Endometrial microvascular endothelial cells (primary cell): Measurements from ENCODE around the gene TJP3. TPM values are rescaled to one million over a fixed set of nuclear protein-coding genes. Genes with fewer than 3 reads are reported as not detected.

Experiments
- in situ Hi-C: cut with HindIII; loops from 2 replicates; pipeline ENCODE4 v1.10.0; 2017; ENCODE audit warnings: low sequenced_read_pairs, low pct_unique_long_range_greater_than_20kb; ENCODE audit errors: inconsistent ontology term
- total RNA-seq: library from RNA; depleted of rRNA; stranded (reverse); fragments of >200 nt; gene quantifications from one replicate; pipeline ENCODE4 v1.2.3, GENCODE V29; 2015; ENCODE audit errors: inconsistent ontology term

TJP3 gene
- total RNA-seq, 1 donor from 2014 or later, result not detected

DNA sequence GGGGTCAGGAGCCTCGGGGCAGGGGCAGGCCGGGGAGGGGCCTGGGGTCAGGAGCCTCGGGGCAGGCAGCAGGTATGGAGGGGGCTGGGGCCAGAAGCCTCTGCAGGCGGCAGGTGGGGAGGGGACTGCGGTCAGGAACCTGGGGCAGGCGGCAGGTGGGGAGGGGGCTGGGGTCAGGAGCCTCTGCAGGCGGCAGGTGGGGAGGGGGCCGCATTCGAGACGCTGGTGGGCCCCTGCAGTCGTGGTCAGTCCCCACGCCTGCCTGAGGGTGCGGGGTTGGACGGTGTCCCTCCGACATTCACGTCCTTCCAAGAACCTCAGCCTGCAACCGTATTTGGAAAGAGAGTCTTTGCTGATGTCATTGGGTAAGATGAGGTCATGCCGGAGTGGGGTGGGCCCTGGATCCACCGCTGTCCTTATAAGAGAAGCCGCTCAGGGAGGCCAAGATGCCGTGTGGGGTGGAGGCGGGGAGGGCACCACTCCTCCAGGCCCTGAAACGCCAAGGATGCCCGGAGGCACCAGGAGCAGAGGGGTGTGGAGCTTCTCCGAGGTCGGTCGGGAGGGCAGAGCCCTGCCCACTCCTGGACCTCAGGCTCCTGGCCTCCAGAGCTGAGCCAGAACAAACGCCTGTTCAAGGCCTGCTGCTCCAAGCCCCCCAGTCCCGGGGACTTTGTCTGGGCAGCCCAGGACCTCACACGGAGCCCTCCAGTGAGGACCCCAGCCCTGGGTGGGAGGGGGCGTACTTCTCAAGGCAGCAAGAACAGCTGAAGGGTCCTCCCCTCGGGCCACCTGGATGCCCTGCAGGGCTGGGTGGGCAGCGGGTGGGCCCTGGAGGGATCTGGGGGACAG, 38.0 kb upstream of the TJP3 start:
- in situ Hi-C loops, result no loop called here

DNA sequence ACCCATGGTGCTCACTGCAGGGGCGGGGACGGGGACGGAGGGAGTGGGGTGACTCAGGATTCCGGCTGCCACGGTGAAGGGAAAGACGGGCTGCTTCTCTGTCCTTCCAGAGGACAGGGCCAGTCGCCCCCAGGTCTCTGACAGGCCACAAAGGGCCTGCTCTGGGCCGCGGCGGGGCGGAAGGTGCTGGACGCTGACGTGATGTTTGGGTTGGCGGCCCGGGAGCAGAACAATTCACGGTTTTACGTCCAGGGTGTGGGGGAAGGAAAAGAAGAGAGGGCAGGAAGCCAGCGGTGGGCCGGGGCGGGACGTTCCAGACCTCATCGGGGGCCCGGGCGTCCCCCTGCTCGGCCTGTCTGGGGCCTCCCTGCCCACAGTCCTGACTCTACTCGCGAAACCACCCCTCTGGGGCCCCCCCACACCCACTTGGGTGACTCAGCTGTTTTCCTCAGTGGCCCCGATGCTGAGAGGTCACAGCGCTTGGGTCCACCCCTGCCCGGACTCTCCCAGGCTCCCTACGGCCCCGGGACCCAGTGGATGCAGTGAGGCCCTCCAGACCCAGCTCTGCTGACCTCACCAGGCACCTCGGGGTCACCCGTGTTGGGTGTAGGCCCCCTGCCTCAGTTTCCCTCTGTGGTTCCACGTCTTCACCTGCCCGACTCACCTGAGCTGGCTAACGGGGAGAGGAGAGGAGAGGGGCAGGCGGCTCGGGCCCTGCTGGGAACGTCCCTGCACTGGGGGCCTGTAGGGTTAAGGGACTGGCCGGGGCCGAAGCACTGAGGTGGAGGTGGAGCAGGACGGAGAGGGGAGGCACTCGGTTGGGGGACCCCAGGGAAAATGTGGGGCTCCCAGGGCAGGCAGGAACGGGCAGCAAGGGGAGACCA, 37.1 kb upstream of the TJP3 start:
- in situ Hi-C loops, result no loop called here

DNA sequence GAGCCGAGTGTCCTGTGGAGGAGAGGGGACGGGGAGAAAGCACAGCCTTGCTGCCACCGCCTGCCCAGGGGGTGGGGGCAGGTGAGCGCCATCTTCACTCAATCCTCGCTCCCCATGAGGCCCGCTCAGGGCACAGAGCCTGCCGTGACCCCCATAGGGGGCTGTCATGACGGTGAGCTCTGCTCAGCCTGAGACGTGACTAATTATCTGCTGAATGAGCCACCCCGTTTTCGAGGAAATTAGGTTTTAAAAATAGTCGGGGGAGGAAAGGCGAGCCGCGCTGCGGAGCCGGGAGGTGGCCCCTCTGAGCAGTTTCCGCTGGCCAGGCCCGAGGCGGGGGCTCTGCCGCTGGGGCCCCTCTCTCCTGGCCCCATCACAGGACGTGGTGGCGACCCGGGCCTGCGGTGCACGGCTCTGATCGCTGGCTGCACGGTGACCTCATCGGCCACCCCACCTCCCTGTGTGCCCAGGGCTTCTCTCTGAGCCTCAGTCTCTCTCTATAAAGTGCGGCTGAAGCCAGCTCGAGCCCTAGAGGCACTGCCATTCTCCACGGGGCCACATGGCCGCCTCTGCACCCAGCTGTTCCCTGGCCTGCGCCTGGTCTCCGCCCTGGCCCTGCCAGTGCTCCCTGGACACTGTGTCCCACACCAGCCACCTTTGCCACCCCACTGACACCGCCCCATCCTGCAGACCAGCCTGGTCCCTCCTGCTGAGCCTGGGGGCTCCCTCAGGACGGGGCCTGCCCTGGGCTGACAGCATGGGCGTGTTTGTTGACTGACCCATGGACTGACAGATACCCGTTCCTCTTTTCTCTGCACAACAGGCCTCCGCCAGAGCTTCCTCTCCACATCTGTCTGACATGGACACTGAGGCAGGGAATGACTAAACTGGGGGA, 36.3 kb upstream of the TJP3 start:
- in situ Hi-C loops, result no loop called here

DNA sequence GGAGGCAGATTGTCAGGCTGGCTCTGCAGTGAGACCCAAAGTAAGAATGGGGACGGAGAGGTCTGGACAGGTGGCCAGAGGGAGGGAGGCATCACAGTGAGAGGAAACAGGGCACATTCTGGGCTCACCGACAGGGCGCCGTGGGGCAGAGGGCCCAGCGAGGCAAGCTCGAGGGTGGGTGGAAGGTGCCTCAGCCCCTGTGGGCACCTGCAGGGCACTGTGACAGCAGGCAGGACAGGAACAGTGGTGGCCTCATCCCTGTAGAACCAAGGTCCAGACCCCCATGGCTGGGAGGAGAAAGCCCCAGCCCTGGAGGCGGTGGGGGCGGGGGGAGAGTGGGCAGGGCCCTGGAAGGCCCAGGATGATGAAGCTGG, 35.6 kb upstream of the TJP3 start:
- in situ Hi-C loops, result no loop called here

DNA sequence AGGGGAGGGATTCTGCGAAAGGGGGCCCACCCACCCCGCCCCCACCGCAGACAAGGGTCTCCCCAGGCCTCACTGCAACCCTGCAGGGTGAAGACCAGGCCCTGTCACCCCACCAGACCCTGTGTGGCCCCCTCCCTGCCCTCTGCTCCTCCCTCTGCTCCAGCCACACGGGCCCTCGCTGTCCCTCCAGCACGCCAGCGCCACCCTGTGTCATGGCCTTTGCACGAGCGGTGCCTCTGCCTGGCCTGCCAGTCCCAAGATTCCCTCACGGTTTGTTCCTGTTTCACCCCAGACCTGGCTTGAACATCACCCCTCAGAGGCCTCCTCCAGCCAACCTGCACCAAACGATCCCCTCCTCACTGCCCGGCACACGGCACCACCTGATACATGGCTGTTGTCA, 35.2 kb upstream of the TJP3 start:
- in situ Hi-C loops, result no loop called here

DNA sequence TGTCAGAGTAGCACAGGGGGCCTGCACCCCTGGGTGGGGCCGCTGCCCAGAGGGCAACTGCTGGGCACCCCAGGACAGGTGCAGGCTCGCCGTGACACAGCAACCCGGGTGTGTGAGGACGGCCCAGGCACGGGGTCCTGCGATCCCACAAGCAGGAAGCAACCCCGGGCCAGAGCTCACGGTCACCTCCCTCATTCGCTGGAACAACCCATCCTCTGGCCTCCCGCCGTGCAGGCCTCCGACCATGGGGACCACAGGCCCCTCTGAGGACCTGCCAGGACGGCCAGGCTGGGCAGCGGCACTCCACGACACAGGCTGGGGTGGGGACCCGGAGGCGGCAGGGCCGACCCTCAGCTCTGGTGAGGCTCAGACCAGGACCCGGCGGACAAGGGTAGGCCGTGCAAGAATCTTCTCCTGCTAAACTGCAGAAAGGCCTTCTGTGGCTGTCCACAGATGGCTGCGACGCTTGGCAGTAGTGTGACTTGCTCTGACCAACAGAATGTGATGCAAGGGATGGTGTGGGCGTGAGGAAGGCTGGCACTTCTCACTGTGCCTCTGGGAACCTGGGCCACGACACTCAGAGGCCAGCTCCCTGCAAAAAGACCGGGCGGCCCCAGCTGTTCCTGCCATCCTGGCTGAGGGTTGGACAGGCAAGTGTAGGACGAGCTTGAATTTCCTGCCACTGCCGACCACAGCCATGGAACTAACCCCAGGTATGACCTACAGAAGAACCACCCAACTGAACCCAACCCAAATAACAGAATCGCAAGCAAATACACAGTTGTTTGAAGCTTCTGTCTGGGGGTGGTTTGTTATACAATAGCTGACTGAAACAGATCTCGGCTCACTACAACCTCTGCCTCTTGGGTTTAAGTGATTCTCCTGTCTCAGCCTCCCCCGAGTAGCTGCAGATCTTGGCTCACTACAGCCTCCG, 34.4 kb upstream of the TJP3 start:
- in situ Hi-C loops, result no loop called here

DNA sequence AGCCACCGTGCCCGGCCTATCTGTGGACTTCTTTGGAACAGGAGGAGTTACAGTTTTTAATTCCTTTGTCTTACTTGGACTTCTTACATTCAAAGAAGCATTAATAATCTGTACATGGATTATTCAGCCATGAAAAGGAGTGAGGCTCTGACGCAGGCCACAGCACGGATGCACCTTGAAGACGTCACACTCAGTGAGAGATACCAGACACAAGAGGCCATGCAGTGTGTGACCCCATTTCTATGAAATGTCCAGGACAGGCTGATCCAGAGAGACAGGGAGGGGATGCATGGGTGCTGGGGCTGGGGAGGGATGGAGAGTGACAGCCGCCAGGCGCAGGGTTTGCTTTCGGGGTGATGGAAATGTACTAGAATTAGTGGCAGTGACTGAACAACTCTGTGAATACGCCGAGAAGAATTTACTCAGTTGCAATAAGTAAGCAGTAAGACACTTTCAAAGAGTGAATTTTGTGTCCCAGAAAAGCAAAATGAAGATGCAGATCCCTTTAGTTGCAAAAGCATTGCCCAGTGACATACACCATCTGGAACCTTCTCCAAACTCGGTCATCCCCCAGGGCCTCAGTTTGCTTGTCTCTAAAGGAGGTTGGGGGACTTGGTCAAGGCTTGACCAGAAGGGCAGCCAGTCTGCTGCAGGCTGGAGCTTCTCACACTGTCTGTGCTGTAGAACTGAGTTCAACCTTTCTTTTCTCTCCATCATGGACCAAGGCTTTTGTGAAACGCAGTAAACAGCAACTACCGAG, 33.2 kb upstream of the TJP3 start:
- in situ Hi-C loops, result no loop called here

DNA sequence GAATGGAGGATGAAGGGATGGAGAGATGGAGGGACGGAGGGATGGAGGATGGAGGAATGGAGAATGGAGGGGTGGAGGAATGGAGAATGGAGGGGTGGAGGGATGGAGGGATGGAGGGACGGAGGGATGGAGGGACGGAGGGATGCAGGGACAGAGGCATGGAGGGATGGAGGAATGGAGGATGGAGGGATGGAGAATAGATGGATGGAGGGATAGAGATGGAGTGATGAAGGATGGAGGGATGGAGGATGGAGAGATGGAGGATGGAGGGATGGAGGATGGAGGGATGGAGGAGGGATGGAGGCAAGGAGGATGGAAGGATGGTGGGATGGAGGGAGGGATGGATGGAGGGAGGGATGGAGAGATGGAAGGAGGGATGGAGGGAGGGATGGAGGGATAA, 30.0 kb upstream of the TJP3 start:
- in situ Hi-C loops, result no loop called here

DNA sequence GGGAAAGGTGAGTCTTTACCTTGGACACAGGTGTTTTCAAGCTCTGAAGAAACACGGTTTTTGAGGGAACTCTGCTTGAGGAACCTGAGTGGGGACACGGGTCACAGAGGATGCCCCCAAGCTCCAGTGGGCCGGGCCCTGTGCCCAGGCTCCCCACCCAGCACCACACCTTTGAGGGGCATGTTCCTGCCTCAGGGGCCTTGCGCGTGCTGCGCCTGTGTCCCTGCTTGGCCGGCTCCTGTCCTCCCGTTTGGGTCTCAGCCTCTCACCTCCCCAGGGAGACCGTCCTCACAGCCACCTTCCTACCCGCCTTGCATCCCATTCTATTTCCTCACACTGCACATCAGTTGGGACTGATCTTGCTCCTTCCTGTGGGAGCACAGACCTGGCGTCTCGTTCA, 29.0 kb upstream of the TJP3 start:
- in situ Hi-C loops, result no loop called here

DNA sequence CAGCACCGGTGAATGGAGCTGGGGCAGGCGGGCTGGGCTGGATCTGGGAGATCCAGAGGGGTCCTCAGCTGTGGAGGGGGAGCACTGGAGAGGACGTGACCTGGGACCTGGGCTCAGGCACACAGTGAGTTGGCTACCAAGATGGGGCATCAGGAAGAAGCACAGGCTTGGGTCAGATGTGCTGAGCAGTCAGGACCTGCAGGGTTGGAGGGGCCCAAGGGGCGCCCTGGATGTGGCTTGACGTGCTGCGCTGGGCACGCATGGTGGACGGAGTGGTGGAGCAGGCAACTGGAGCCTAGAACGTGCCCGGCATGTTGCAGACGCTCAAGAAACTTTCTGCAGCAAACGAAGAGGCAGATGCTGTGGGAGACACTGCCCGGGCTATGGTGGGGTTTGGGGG, 28.6 kb upstream of the TJP3 start:
- in situ Hi-C loops, result no loop called here

DNA sequence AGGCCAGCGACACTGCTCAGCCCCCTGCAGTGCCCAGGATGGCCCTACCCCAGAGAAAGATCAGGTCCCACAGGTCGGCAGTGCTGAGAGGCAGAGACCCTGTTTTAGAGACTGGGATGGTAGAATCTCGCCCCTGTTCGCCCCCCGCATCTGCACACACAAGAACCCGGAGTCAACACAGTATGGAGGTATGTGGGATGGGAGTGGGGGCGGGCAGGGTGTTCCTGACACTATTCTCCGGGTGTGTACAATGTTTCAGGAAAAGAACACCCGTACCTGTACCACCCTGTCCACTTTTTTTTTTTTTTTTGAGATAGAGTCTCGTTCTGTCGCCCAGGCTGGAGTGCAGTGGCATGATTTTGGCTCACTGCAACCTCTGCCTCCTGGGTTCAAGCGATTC, 27.2 kb upstream of the TJP3 start:
- in situ Hi-C loops, result no loop called here

DNA sequence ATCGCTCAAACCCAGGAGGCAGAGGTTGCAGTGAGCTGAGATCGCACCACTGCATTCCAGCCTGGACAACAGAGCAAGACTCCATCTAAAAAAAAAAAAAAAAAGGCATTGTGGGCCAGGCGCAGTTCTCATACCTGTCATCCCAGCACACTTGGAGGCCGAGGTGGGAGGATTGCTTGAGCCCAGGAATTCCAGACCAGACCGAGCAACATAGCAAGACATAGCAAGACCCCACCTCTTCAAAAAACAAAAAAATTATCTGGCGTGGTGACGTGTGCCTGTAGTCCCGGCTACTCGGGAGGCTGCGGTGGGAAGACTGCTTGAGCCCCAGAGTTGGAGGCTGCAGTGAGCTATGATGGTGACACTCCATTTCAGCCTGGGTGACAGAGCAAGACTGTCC, 25.9 kb upstream of the TJP3 start:
- in situ Hi-C loops, result no loop called here

DNA sequence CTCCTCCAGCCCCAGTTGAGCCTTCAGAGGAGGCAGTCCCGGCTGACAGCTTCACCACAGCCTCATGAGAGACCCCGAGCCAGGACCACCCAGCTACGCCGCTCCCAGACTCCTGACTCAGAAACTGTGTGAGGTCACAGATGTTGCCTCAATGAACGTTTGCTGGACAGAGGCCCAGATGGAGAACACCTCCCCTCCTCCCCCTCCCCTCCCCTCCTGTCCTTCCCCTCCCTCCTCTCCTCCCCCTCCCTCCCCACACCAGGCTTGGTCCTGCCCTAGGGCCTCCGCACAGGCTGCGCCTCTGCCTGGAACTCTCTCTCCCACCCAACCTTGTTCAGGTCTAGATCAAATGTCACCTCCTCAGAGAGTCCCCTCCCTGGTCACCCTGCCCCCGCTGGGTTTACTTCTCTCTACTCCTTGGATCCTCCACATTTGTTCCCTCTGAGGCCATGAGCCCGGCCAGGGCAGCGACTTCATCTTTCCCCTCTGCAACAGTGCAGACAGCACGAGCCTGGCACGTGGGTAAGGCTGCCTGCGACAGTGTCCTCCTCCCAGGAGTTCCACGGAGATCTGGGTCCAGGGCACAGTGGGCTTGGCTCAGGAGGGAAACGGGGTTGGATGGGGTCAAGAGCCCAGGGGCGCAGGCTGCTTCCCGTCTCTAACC, 25.3 kb upstream of the TJP3 start:
- in situ Hi-C loops, result no loop called here

DNA sequence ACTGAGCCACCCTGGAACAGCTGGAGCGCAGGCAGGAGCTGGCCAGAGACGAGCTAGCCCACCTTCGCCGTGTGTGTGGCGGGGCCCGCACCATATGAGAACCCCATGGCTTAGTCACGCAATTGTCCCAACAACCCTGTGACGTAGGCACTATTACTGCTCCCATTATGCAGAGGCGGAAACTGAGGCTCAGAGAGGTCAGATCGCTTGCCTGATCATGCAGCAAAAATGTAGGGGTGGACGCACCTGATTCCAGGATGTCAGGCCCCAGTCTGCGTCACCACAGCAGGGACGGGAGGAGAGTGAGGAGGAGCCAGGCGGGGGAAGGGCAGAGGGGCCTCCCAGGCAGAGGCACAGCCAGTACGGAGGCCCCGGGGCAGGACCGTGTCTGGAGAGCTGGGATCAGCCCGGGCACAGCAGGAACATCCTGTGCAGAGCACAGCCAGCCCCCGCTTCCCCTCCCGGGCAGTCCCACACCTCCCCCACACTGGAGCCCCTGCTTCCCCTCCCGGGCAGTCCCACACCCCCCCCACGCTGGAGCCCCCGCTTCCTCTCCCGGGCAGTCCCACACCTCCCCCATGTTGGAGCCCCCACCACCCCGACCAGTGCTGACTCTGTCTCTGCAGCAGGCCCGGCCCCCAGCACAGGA, 24.7 kb upstream of the TJP3 start:
- in situ Hi-C loops, result no loop called here

DNA sequence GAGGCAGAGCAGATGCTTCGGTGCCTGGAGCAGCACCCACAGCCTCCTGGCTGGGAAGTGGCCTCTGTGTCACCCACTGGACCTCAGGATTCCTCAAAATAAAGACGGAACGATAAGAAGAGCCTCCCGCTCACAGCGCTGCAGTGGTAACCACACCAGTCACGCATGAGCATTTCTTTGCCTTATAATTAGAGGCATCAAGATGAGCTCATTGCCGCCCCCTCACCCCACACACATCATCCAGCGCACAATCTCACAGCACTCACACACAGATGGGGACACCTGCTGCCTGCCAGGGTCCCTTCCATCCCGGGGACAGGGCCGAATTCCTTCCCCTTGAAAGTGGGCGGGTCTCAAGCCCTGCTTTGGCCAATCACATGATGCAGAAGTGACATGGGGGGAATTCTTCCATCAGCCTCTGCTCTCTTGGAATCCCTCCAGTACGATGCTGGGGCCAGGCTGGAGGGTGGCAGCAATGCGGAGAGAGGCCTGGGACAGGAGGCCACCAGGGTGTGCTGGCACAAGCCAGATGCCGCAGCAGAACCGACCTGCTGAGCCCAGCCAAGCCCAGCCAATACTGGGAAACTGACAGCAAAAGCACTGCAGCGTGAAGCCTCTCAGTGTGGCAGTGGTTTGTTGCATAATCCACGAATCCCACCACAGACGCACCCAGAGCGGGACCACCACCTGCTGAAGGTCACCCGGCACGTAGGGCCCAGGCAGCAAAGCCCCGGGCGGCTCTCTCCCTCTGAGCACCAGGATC, 23.9 kb upstream of the TJP3 start:
- in situ Hi-C loops, result no loop called here

DNA sequence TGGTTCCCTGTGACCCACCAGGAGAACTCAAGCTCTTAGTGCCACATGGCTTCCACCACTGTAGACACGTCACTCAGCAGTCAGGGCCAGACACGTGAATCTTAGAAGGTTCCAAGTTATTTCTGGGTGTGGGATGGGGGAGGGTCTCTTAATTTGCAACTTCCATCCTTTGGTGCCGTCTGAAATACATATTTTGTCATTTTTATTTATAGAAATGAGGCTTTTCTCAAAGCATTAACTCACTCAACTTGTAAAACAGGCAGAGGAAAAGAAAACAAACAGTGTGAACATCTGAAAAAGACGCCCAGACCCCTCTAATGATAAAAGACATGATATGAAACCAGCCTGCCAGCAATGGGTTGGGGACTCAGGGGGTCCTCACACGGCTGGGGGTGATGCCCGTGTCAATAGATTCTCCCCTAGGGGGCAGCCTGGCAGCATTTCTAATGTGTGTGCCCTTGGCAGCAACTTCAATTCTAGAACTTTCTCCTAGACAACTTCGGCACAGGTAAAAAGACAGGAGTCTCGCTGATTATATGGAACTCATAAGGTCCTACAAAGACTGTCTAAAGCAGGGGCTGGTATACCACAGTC, 23.3 kb upstream of the TJP3 start:
- in situ Hi-C loops, result no loop called here
